Activated naive CD4-positive, alpha-beta T cell treated with anti-CD3 and anti-CD28 coated beads, Interleukin-2, amount 10 ng/mL, durations not matched to agents 5 hours and 36 hours (primary cell): ENCODE data around the gene DISP3. TPM values are rescaled to one million over a fixed set of nuclear protein-coding genes. Genes with fewer than 3 reads are reported as not detected.

Experiments used
- total RNA-seq, 2 experiments: library from RNA; stranded (reverse); gene quantifications; one replicate each; pipeline ENCODE4 v1.2.3, GENCODE V29; 2021

The DISP3 gene, protein sequence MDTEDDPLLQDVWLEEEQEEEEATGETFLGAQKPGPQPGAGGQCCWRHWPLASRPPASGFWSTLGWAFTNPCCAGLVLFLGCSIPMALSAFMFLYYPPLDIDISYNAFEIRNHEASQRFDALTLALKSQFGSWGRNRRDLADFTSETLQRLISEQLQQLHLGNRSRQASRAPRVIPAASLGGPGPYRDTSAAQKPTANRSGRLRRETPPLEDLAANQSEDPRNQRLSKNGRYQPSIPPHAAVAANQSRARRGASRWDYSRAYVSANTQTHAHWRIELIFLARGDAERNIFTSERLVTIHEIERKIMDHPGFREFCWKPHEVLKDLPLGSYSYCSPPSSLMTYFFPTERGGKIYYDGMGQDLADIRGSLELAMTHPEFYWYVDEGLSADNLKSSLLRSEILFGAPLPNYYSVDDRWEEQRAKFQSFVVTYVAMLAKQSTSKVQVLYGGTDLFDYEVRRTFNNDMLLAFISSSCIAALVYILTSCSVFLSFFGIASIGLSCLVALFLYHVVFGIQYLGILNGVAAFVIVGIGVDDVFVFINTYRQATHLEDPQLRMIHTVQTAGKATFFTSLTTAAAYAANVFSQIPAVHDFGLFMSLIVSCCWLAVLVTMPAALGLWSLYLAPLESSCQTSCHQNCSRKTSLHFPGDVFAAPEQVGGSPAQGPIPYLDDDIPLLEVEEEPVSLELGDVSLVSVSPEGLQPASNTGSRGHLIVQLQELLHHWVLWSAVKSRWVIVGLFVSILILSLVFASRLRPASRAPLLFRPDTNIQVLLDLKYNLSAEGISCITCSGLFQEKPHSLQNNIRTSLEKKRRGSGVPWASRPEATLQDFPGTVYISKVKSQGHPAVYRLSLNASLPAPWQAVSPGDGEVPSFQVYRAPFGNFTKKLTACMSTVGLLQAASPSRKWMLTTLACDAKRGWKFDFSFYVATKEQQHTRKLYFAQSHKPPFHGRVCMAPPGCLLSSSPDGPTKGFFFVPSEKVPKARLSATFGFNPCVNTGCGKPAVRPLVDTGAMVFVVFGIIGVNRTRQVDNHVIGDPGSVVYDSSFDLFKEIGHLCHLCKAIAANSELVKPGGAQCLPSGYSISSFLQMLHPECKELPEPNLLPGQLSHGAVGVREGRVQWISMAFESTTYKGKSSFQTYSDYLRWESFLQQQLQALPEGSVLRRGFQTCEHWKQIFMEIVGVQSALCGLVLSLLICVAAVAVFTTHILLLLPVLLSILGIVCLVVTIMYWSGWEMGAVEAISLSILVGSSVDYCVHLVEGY (N-terminal part only)
- 1 to 10 TPM; 1.8 to 2.8 TPM for total RNA-seq

DNA sequence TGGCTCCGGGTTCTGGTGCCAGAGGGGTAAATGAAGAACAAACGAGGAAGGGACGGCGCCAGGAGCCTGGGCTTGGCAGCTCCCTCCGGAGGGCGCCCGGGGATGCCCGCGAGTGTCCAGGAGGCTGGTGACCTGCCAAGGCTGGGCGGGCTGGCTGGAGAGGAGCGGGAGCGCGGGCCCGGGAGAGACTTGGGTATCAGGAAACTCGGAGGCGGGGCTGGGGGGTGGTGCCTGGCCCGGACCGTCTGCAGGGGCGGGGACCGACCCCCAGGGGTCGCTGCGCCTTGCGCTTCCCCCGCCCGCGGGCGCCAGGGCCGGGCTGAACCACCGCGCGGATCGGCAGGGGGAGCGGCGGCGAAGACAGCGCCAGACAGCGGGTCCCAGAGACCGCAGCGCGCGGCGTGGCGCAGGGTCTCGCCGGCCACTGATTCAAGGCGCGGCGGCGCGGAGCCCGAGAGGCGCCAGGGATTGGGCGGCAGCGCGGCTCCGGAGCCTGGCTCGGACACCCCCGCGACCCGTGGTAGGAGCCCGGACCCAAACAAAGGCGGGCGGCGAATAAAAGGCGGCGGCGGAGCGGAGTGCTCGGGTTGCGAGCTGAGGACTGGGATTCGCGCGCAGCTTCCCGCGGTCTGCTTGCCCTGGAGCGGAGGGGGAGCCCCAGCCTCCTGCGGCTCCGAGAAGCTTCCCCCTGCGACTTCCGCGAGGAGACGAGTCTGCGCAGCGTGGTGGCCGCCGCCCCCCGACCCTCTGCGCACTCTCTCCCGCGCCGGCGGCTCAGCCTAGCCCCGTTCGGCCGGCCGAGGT, at the start of gene DISP3:
TSS of gene DISP3 (plus strand) at position 585 of the 804 bp plus-strand sequence. CDS start 21,838 bp downstream, outside the sequence.

Other genes with a start within 250 kb of the DISP3 start
- gene MTOR, start 216.6 kb upstream of the DISP3 start, total RNA-seq, result 10 to 100 TPM; 43.0 to 44.2 TPM
- 10 to 100 TPM; 39.9 to 44.2 TPM for gene UBIAD1, start 206.0 kb upstream of the DISP3 start, total RNA-seq
- gene FBXO2, start 175.3 kb downstream of the DISP3 start, total RNA-seq, result 1 to 10 TPM; 1.4 to 2.1 TPM
- 10 to 100 TPM; 32.9 to 33.1 TPM for gene FBXO44, start 175.7 kb downstream of the DISP3 start, total RNA-seq
- 10 to 100 TPM; 24.1 to 24.5 TPM for gene FBXO6, start 185.0 kb downstream of the DISP3 start, total RNA-seq
- 10 to 100 TPM; 54.2 to 60.9 TPM for gene MAD2L2, start 202.0 kb downstream of the DISP3 start, total RNA-seq
- under 1 TPM; 0.40 to 0.41 TPM for gene DRAXIN, start 212.6 kb downstream of the DISP3 start, total RNA-seq